Thyroid gland (tissue), 4 donors: ENCODE results near the gene TSPAN4.

Experiments used
- CTCF ChIP-seq, 6 experiments: fragments of 200-600 bp in 3 of 6; fragments of 450-650 bp in 3 of 6; sonication (generic) in 3 of 6; IDR thresholded peaks; one replicate each; pipeline ENCODE4 v1.5.1; 2016 to 2019; ENCODE audit warnings: antibody characterized with exemption in 6 of 6, mild to moderate bottlenecking in 2 of 6, inconsistent platforms in 1 of 6, moderate library complexity in 1 of 6
- POLR2A ChIP-seq, 2 donors: fragments of 450-650 bp; IDR thresholded peaks; one replicate each; pipeline ENCODE4 v1.6.1; 2017; ENCODE audit warnings: antibody characterized with exemption in 2 of 2, mild to moderate bottlenecking in 2 of 2, moderate library complexity in 1 of 2

GRCh38 chr11:841981-842369, 677 bp upstream of the TSPAN4 start:
- TF ChIP-seq POLR2A (IDR thresholded peaks at IDR 0.05) (no peak), CTCF (IDR thresholded peaks at IDR 0.05) (no peak)
